ENCODE data around the gene YJU2.
"Not testable (repeated sequence)": the region's sequence is repeated elsewhere in the genome, so short reads cannot be mapped to it uniquely, and the experiment has no call there.

YJU2 gene

GRCh38 chr19:4246767-4247593 is at the start of gene YJU2:
Gene YJU2 (plus strand): TSS chr19:4247080. CDS start chr19:4247147, 67 bp downstream.
- DNase-seq (ENCODE audit: low read depth in 2 of 2, low spot score in 1 of 2) = peak; percentile 93 to 96

GRCh38 chr19:4197228-4197624 is 49.7 kb upstream of the YJU2 start:
- no peak for DNase-seq (ENCODE audit: low read depth in 2 of 2, low spot score in 1 of 2)

- DNase-seq (ENCODE audit: low read depth in 2 of 2, low spot score in 1 of 2) = no peak
Observed at GRCh38 chr19:4197625-4198466, 49.0 kb upstream of the YJU2 start.

GRCh38 chr19:4198467-4199126 is 48.3 kb upstream of the YJU2 start:
- no peak for DNase-seq (ENCODE audit: low read depth in 2 of 2, low spot score in 1 of 2)

GRCh38 chr19:4199699-4200293 is 47.1 kb upstream of the YJU2 start:
- DNase-seq (ENCODE audit: low read depth in 2 of 2, low spot score in 1 of 2) = no peak

GRCh38 chr19:4200940-4201542 is 45.8 kb upstream of the YJU2 start:
- DNase-seq (ENCODE audit: low read depth in 2 of 2, low spot score in 1 of 2) = no peak

- DNase-seq (ENCODE audit: low read depth in 2 of 2, low spot score in 1 of 2) = no peak
Observed at GRCh38 chr19:4201798-4202197, 45.1 kb upstream of the YJU2 start.

- no peak for DNase-seq (ENCODE audit: low read depth in 2 of 2, low spot score in 1 of 2)
Observed at GRCh38 chr19:4206818-4207484, 39.9 kb upstream of the YJU2 start.

GRCh38 chr19:4208385-4209094 is 38.3 kb upstream of the YJU2 start:
- DNase-seq (ENCODE audit: low read depth in 2 of 2, low spot score in 1 of 2) = no peak

- DNase-seq (ENCODE audit: low read depth in 2 of 2, low spot score in 1 of 2) = no peak
Observed at GRCh38 chr19:4210166-4210731, 36.6 kb upstream of the YJU2 start.

GRCh38 chr19:4213116-4213515 is 33.8 kb upstream of the YJU2 start:
- DNase-seq (ENCODE audit: low read depth in 2 of 2, low spot score in 1 of 2) = no peak

- no peak for DNase-seq (ENCODE audit: low read depth in 2 of 2, low spot score in 1 of 2)
Observed at GRCh38 chr19:4215807-4216206, 31.1 kb upstream of the YJU2 start.

- DNase-seq (ENCODE audit: low read depth in 2 of 2, low spot score in 1 of 2) = no peak
Observed at GRCh38 chr19:4216846-4217245, 30.0 kb upstream of the YJU2 start.

GRCh38 chr19:4217429-4218264 is 29.2 kb upstream of the YJU2 start:
- DNase-seq (ENCODE audit: low read depth in 2 of 2, low spot score in 1 of 2) = no peak

GRCh38 chr19:4218523-4218922 is 28.4 kb upstream of the YJU2 start:
- not testable (repeated sequence) for DNase-seq (ENCODE audit: low read depth in 2 of 2, low spot score in 1 of 2)

GRCh38 chr19:4220188-4220587 is 26.7 kb upstream of the YJU2 start:
- DNase-seq (ENCODE audit: low read depth in 2 of 2, low spot score in 1 of 2) = no peak

- DNase-seq (ENCODE audit: low read depth in 2 of 2, low spot score in 1 of 2) = no peak
Observed at GRCh38 chr19:4224470-4224869, 22.4 kb upstream of the YJU2 start.

- no peak for DNase-seq (ENCODE audit: low read depth in 2 of 2, low spot score in 1 of 2)
Observed at GRCh38 chr19:4225885-4226284, 21.0 kb upstream of the YJU2 start.

All from stimulated activated CD8-positive, alpha-beta memory T cell treated with anti-CD3 and anti-CD28 coated beads, Interleukin-4, amount 100 ng/mL, for 1 hour (primary cell).